Fibroblast of lung (primary cell): Measurements from ENCODE around the gene CFAP299.

Experiments
- CTCF ChIP-seq, 2 donors: IDR thresholded peaks in 1 of 2; conservative IDR thresholded peaks in 1 of 2; 1 replicate in 1 of 2; 2 replicates in 1 of 2; pipeline ENCODE4 v1.5.1; 2011 to 2012; ENCODE audit warnings: low read length in 2 of 2, control low read depth in 1 of 2, inconsistent platforms in 1 of 2, low read depth in 1 of 2, mild to moderate bottlenecking in 1 of 2
- EZH2 ChIP-seq: IDR thresholded peaks from 2 replicates; pipeline ENCODE4 v1.5.1; 2012; ENCODE audit warnings: low read length, control low read depth, mild to moderate bottlenecking; ENCODE audit errors: missing control alignments

DNA sequence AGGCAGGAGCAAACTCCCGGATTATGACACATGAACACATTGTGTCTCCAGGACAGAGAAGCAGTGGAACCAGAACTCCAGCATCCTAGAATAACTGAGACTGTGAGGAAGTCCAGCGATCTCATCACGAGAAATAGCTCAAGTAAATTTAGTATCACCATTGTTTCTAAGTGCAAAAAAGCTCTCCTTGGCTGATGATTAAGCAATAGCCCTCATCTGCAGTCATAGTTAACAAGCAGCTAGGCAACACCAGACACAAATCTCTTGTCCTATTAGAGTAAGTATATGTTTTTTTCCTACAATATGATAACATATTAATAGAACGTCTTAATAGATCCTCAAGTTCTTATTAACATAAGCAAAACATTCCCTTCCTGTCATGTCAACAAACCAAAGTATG, 2.4 kb upstream of the CFAP299 start:
- TF ChIP-seq CTCF (conservative IDR thresholded peaks at IDR 0.05 in 1 of 2, IDR thresholded peaks at IDR 0.05 in 1 of 2; ENCODE audit: low read depth in 1 of 2, low read length in 2 of 2) (no peak), EZH2 (no peak)
